Nephron progenitor cell (in vitro differentiated cells): Measurements from ENCODE around the gene OR1F1.

Experiments
- DNase-seq: peaks from one replicate; pipeline ENCODE4 v3.0.0; 2021
- H3K27ac Mint-ChIP-seq: 2 replicates; pipeline ENCODE4 v1.8.0; 2021; ENCODE audit warnings: mild to moderate bottlenecking, moderate library complexity, mixed read lengths
- H3K27me3 Mint-ChIP-seq: 2 replicates; pipeline ENCODE4 v1.8.0; 2021; ENCODE audit warnings: mild to moderate bottlenecking, low read depth, mixed read lengths; ENCODE audit not compliant: poor library complexity
- H3K36me3 Mint-ChIP-seq: 2 replicates; pipeline ENCODE4 v1.8.0; 2021; ENCODE audit warnings: low read depth, mixed read lengths
- H3K4me1 Mint-ChIP-seq: 2 replicates; pipeline ENCODE4 v1.8.0; 2021; ENCODE audit warnings: mixed read lengths
- H3K4me3 Mint-ChIP-seq: 2 replicates; pipeline ENCODE4 v1.8.0; 2021; ENCODE audit warnings: mild to moderate bottlenecking, moderate library complexity, mixed read lengths
- H3K9me3 Mint-ChIP-seq: 2 replicates; pipeline ENCODE4 v1.8.0; 2021; ENCODE audit warnings: mild to moderate bottlenecking, moderate library complexity, mixed read lengths
- TF ChIP-seq, protein P1 (sequence below): fragments of 200-600 bp; sonication (generic); IDR thresholded peaks from 2 replicates; pipeline ENCODE4 v1.5.0; 2021; ENCODE audit warnings: antibody characterized with exemption

Gene OR1F1

DNA sequence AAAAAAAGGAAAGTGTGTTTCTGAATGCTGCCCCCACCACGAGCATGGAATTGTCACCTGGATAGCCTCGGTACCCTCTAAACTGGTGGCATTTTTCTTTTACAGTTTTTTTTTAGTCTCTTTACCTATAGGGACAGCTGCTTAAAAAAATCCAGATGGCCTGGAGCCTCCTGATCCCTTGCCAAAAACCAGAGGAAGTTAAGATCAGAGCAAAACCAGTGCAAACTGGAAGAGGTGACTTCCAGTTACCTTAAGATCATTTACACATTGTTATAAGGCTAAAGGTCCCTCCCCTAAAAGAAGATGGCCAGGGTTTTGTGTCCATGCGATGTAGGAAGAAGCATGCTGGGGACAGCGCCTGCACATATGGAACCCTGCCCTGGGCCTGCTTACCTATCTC lies 65.0 kb downstream of the OR1F1 start:
- no peaks in the 10 kb centered on the region for H3K4me1 Mint-ChIP-seq
- TF ChIP-seq, protein P1, sequence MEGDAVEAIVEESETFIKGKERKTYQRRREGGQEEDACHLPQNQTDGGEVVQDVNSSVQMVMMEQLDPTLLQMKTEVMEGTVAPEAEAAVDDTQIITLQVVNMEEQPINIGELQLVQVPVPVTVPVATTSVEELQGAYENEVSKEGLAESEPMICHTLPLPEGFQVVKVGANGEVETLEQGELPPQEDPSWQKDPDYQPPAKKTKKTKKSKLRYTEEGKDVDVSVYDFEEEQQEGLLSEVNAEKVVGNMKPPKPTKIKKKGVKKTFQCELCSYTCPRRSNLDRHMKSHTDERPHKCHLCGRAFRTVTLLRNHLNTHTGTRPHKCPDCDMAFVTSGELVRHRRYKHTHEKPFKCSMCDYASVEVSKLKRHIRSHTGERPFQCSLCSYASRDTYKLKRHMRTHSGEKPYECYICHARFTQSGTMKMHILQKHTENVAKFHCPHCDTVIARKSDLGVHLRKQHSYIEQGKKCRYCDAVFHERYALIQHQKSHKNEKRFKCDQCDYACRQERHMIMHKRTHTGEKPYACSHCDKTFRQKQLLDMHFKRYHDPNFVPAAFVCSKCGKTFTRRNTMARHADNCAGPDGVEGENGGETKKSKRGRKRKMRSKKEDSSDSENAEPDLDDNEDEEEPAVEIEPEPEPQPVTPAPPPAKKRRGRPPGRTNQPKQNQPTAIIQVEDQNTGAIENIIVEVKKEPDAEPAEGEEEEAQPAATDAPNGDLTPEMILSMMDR = no peak
- peaks cover 25% of the 10 kb centered on the region for H3K27me3 Mint-ChIP-seq
- no peak overlapping the region for H3K27ac Mint-ChIP-seq
- no peaks in the 10 kb centered on the region for H3K36me3 Mint-ChIP-seq
- DNase-seq = no peak
- peaks cover 39% of the 10 kb centered on the region for H3K9me3 Mint-ChIP-seq
- no peak overlapping the region for H3K4me3 Mint-ChIP-seq

DNA sequence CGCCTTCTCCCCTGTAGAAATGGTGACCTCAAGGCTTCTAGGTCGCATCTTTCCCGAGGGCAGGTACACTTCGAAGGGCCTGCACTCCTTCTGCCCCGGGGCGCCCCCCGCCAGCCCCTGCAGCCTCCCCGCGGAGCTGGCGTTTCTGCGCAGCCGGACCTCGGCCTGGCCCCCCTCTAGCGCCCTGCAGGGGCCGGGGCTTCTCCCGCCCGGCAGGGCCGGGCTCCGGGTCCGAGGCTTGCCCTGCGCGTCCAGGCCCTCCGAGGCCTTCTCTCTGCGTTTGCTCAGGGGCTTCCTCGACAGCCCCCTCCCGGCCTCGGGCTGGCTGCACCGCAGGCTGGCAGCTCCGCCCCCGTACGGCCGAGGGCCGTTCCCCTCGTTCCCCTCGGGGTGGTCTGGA lies 66.3 kb downstream of the OR1F1 start:
- H3K27me3 Mint-ChIP-seq = peaks cover 30% of the 10 kb centered on the region
- H3K36me3 Mint-ChIP-seq = no peaks in the 10 kb centered on the region
- H3K9me3 Mint-ChIP-seq = peaks cover 37% of the 10 kb centered on the region
- TF ChIP-seq, protein P1 = no peak
- DNase-seq = no peak
- H3K4me1 Mint-ChIP-seq = no peaks in the 10 kb centered on the region
- no peak overlapping the region for H3K27ac Mint-ChIP-seq
- H3K4me3 Mint-ChIP-seq = no peak overlapping the region
